Hepatocyte (in vitro differentiated cells): Measurements from ENCODE around the gene LRP3. TPM values are rescaled to one million over a fixed set of nuclear protein-coding genes. Genes with fewer than 3 reads are reported as not detected.
A peak's percentile ranks its signal among the peaks of the same experiment; 100 is the strongest.

Experiments
- DNase-seq: peaks from one replicate; pipeline ENCODE4 v3.0.0-alpha.2; 2016; ENCODE audit warnings: low spot score
- H2AFZ ChIP-seq: fragments of 200-600 bp; sonication (generic); 2 replicates; pipeline ENCODE4 v1.6.0; 2016; ENCODE audit warnings: antibody characterized with exemption, mild to moderate bottlenecking
- H3K27ac ChIP-seq: fragments of 200-600 bp; sonication (generic); 2 replicates; pipeline ENCODE4 v1.5.1; 2016; ENCODE audit warnings: mild to moderate bottlenecking
- H3K27me3 ChIP-seq: fragments of 200-600 bp; sonication (generic); 2 replicates; pipeline ENCODE4 v1.6.1; 2016
- H3K36me3 ChIP-seq: fragments of 200-600 bp; sonication (generic); replicated peaks from 2 replicates; pipeline ENCODE4 v1.5.1; 2016; ENCODE audit warnings: low read depth; ENCODE audit not compliant: insufficient read depth
- H3K4me1 ChIP-seq: fragments of 200-600 bp; sonication (generic); 2 replicates; pipeline ENCODE4 v1.5.1; 2016; ENCODE audit warnings: mild to moderate bottlenecking, moderate library complexity; ENCODE audit not compliant: insufficient read depth
- H3K4me2 ChIP-seq: fragments of 200-600 bp; sonication (generic); 2 replicates; pipeline ENCODE4 v1.6.0; 2016
- H3K4me3 ChIP-seq: fragments of 200-600 bp; sonication (generic); 2 replicates; pipeline ENCODE4 v1.5.1; 2016; ENCODE audit warnings: mild to moderate bottlenecking
- H3K79me2 ChIP-seq: fragments of 200-600 bp; sonication (generic); 2 replicates; pipeline ENCODE4 v1.6.0; 2017; ENCODE audit warnings: mild to moderate bottlenecking
- H3K9me2 ChIP-seq: fragments of 200-600 bp; sonication (generic); replicated peaks from 2 replicates; pipeline ENCODE4 v1.6.0; 2017; ENCODE audit warnings: mild to moderate bottlenecking; ENCODE audit not compliant: insufficient read depth
- H3K9me3 ChIP-seq: fragments of 200-600 bp; sonication (generic); 2 replicates; pipeline ENCODE4 v1.5.1; 2016; ENCODE audit warnings: low read depth, mild to moderate bottlenecking
- H4K20me1 ChIP-seq: fragments of 200-600 bp; sonication (generic); 2 replicates; pipeline ENCODE4 v1.6.0; 2016; ENCODE audit warnings: mild to moderate bottlenecking; ENCODE audit not compliant: insufficient read depth, poor library complexity, severe bottlenecking
- EZH2 ChIP-seq: fragments of 200-600 bp; sonication (generic); IDR thresholded peaks from 2 replicates; pipeline ENCODE4 v1.6.1; 2016; ENCODE audit warnings: antibody characterized with exemption, mild to moderate bottlenecking, borderline replicate concordance
- EZH2phosphoT487 ChIP-seq: fragments of 200-600 bp; sonication (generic); IDR thresholded peaks from one replicate; pipeline ENCODE4 v1.6.1; 2018; ENCODE audit warnings: antibody characterized with exemption, mild to moderate bottlenecking, low read depth, moderate library complexity; ENCODE audit not compliant: unreplicated experiment, severe bottlenecking
- WGBS: methylation state at CpG from one replicate; pipeline ENCODE4 v1.1.6; 2016; ENCODE audit warnings: low lambda C conversion rate; ENCODE audit errors: missing lambda C conversion rate; 5-methylcytosine and 5-hydroxymethylcytosine counted together
- polyA plus RNA-seq: library from polyadenylated mRNA; unstranded; fragments of >200 nt; fragmentation: Nextera tagmentation; extraction: Ambion mirVana; gene quantifications from 2 replicates; pipeline ENCODE4 v1.2.1, GENCODE V29; 2016
- total RNA-seq: library from RNA; depleted of rRNA; stranded (reverse); fragments of >200 nt; gene quantifications from 2 replicates; pipeline ENCODE4 v1.2.3, GENCODE V29; 2014
- TF ChIP-seq, protein P1 (sequence below): fragments of 200-600 bp; sonication (generic); IDR thresholded peaks from 2 replicates; pipeline ENCODE4 v1.5.1; 2016; ENCODE audit warnings: antibody characterized with exemption, mild to moderate bottlenecking; ENCODE audit not compliant: poor library complexity

The LRP3 gene, protein sequence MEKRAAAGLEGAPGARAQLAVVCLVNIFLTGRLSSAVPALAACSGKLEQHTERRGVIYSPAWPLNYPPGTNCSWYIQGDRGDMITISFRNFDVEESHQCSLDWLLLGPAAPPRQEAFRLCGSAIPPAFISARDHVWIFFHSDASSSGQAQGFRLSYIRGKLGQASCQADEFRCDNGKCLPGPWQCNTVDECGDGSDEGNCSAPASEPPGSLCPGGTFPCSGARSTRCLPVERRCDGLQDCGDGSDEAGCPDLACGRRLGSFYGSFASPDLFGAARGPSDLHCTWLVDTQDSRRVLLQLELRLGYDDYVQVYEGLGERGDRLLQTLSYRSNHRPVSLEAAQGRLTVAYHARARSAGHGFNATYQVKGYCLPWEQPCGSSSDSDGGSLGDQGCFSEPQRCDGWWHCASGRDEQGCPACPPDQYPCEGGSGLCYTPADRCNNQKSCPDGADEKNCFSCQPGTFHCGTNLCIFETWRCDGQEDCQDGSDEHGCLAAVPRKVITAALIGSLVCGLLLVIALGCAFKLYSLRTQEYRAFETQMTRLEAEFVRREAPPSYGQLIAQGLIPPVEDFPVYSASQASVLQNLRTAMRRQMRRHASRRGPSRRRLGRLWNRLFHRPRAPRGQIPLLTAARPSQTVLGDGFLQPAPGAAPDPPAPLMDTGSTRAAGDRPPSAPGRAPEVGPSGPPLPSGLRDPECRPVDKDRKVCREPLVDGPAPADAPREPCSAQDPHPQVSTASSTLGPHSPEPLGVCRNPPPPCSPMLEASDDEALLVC
- total RNA-seq (35.1 and 37.4 TPM in 2 replicates), polyA plus RNA-seq (35.5 and 44.0 TPM in 2 replicates)

DNA sequence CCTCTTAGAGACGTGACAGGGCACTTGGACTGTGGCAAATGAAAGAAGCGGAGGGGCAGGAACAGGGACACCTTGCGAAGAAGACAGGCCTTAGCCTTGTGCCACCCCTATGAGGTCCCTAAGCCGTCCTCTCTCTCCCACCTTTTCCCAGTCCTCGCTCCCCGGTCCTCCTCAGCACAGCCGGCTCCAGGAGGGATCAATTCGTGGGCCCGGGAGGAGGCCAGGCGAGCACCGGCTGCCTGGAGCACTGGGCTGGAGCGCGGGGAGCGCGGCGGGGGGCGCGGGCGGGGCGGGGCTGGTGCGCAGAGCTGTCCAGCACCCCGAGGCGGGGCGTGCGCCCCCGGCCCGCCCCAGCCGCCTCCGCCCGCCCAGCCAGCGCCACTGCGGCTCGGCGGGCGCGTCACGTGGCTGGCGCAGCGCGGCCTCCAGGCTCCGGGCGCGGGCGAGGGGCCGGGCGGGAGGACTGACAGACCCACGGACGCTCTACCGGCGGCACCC, at the start of gene LRP3:
TSS of gene LRP3 (plus strand) at position 466 of the 498 bp plus-strand sequence. CDS start 456 bp downstream, outside the sequence.
- Histone ChIP-seq H3K4me1 (peaks cover 6% of the 10 kb centered on the region), H3K27ac (peak within 1 kb of the TSS; percentile 65), H3K27me3 (no peaks in the 10 kb centered on the region), H3K4me2 (peak within 1 kb of the TSS; percentile 98), H4K20me1 (peaks cover 4% of the 10 kb centered on the region), H3K79me2 (peaks cover 18% of the 10 kb centered on the region), H2AFZ (peak within 1 kb of the TSS; percentile 19), H3K9me3 (no peaks in the 10 kb centered on the region), H3K9me2 (no peaks in the 10 kb centered on the region), H3K4me3 (peak within 1 kb of the TSS; percentile 87), H3K36me3 (no peaks in the 10 kb centered on the region)
- TF ChIP-seq EZH2phosphoT487: no peak
- TF ChIP-seq, protein P1, sequence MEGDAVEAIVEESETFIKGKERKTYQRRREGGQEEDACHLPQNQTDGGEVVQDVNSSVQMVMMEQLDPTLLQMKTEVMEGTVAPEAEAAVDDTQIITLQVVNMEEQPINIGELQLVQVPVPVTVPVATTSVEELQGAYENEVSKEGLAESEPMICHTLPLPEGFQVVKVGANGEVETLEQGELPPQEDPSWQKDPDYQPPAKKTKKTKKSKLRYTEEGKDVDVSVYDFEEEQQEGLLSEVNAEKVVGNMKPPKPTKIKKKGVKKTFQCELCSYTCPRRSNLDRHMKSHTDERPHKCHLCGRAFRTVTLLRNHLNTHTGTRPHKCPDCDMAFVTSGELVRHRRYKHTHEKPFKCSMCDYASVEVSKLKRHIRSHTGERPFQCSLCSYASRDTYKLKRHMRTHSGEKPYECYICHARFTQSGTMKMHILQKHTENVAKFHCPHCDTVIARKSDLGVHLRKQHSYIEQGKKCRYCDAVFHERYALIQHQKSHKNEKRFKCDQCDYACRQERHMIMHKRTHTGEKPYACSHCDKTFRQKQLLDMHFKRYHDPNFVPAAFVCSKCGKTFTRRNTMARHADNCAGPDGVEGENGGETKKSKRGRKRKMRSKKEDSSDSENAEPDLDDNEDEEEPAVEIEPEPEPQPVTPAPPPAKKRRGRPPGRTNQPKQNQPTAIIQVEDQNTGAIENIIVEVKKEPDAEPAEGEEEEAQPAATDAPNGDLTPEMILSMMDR: no peak
- TF ChIP-seq EZH2: no peak
- 40% methylated on average over 5 of the region's 50 CpGs for WGBS
- DNase-seq: peak; percentile 83

DNA sequence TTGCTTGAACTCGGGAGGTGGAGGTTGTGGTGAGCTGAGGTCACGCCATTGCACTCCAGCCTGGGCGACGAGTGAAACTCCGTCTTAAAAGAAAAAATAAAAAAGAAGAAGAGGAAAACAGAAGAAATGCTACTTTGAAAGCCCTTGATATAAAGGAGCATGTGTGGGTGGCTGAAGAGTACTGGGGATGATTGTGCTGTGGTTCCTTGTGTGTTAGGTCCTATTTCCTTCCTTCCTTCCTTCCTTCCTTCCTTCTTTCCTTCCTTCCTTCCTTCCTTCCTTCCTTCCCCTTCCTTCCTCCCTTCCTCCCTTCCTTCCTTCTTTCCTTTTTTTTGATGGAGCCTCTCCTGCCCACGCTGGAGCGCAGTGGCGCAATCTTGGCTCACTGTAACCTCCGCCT, 47.9 kb upstream of the LRP3 start:
- no peak for DNase-seq
- no peak overlapping the region for H3K27ac ChIP-seq

DNA sequence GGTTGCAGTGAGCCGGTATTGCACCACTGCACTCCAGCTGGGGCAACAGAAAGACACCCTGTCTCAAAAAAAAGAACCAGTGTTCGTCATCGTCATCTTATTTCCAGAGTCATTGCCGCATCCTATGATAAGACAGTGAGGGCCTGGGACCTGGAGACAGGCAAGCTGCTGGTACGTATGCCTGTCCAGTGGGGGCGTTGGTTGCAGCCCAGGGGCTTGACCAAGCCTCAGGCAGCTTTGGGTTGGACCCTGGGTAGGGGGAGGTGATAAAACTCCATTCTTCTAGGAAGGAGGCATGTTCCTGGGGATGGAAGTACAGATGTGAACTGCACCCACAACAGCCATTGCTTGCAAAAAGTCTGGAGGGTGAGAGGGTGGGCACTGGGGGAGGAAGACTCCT, 46.6 kb upstream of the LRP3 start:
- no peak overlapping the region for H3K27ac ChIP-seq
- H3K79me2 ChIP-seq: no peaks in the 10 kb centered on the region
- no peaks in the 10 kb centered on the region for H3K27me3 ChIP-seq
- H3K36me3 ChIP-seq: no peaks in the 10 kb centered on the region
- no peak overlapping the region for H3K4me3 ChIP-seq
- no peaks in the 10 kb centered on the region for H3K4me1 ChIP-seq
- no peaks in the 10 kb centered on the region for H3K9me3 ChIP-seq
- H3K4me2 ChIP-seq: no peak overlapping the region
- no peaks in the 10 kb centered on the region for H4K20me1 ChIP-seq
- no peak for DNase-seq
- no peak overlapping the region for H2AFZ ChIP-seq
- H3K9me2 ChIP-seq: no peaks in the 10 kb centered on the region
- 93% methylated on average over 6 of the region's 6 CpGs for WGBS
- TF ChIP-seq, protein P1: no peak
- no peak for TF ChIP-seq EZH2phosphoT487

More for the DNA sequence above, 47.9 kb upstream of the LRP3 start:
- Histone ChIP-seq H4K20me1 (no peaks in the 10 kb centered on the region), H3K36me3 (no peaks in the 10 kb centered on the region), H3K9me3 (no peaks in the 10 kb centered on the region), H3K4me2 (no peak overlapping the region), H3K79me2 (no peaks in the 10 kb centered on the region), H3K4me1 (no peaks in the 10 kb centered on the region), H3K9me2 (no peaks in the 10 kb centered on the region), H2AFZ (no peak overlapping the region), H3K4me3 (no peak overlapping the region), H3K27me3 (no peaks in the 10 kb centered on the region)
- 92% methylated on average over 9 of the region's 9 CpGs for WGBS
- TF ChIP-seq EZH2phosphoT487: no peak
- TF ChIP-seq, protein P1: no peak
- no peak for TF ChIP-seq EZH2
